GM23338 (cell line): ENCODE results near the gene RPS3A.
"Not testable (repeated sequence)": the region's sequence is repeated elsewhere in the genome, so short reads cannot be mapped to it uniquely, and the experiment has no call there.

Source experiments
- CTCF ChIP-seq, 2 experiments: fragments of 200-600 bp in 1 of 2; sonication (generic) in 1 of 2; conservative IDR thresholded peaks; 2 replicates each; pipeline versions ENCODE4 v1.5.1 to v1.6.1; 2016 to 2017; ENCODE audit warnings: antibody characterized with exemption in 2 of 2, low read depth in 2 of 2, mild to moderate bottlenecking in 2 of 2, moderate library complexity in 1 of 2
- REST ChIP-seq: IDR thresholded peaks from one replicate; pipeline ENCODE4 v1.6.1; 2018; ENCODE audit warnings: antibody characterized with exemption; ENCODE audit not compliant: unreplicated experiment

GRCh38 chr4:151077978-151078377 lies 21.4 kb upstream of the RPS3A start:
- TF ChIP-seq REST; CTCF (conservative IDR thresholded peaks at IDR 0.05; ENCODE audit: low read depth in 2 of 2): not testable (repeated sequence)
